ENCODE results near the gene GTF3C5.

GTF3C5 gene

GRCh38 chr9:133094842-133095393 is 64.1 kb downstream of the GTF3C5 start:
- no peak for DNase-seq

- DNase-seq = no peak
Measured at GRCh38 chr9:133098104-133098754, 67.4 kb downstream of the GTF3C5 start.

GRCh38 chr9:133098871-133099270 is 68.1 kb downstream of the GTF3C5 start:
- no peak for DNase-seq

GRCh38 chr9:133099726-133100505 is 69.1 kb downstream of the GTF3C5 start:
- no peak for DNase-seq

- no peak for DNase-seq
Measured at GRCh38 chr9:133100506-133101355, 69.9 kb downstream of the GTF3C5 start.

GRCh38 chr9:133101356-133102189 is 70.8 kb downstream of the GTF3C5 start:
- DNase-seq = no peak

- no peak for DNase-seq
Measured at GRCh38 chr9:133102190-133103021, 71.6 kb downstream of the GTF3C5 start.

- DNase-seq = peak; percentile 58
Measured at GRCh38 chr9:133103183-133103986, 72.6 kb downstream of the GTF3C5 start.

- DNase-seq = no peak
Measured at GRCh38 chr9:133103987-133104505, 73.2 kb downstream of the GTF3C5 start.

- no peak for DNase-seq
Measured at GRCh38 chr9:133104718-133105460, 74.1 kb downstream of the GTF3C5 start.

GRCh38 chr9:133105461-133105770 is 74.6 kb downstream of the GTF3C5 start:
- no peak for DNase-seq

GRCh38 chr9:133106511-133107244 is 75.9 kb downstream of the GTF3C5 start:
- DNase-seq = no peak

- DNase-seq = no peak
Measured at GRCh38 chr9:133107245-133107722, 76.5 kb downstream of the GTF3C5 start.
